HEK293T (cell line): ENCODE measurements around the gene SFXN1.

Experiments used
- BHLHE40 ChIP-seq: fragments of 450-650 bp; IDR thresholded peaks from 2 replicates; pipeline ENCODE4 v1.6.1; 2016; ENCODE audit warnings: mild to moderate bottlenecking, moderate library complexity, borderline replicate concordance
- FOXK2 ChIP-seq: fragments of 450-650 bp; IDR thresholded peaks from 2 replicates; pipeline ENCODE4 v1.6.1; 2016; ENCODE audit warnings: mild to moderate bottlenecking
- TARDBP ChIP-seq: fragments of 450-650 bp; IDR thresholded peaks from 2 replicates; pipeline ENCODE4 v1.6.1; 2016

DNA sequence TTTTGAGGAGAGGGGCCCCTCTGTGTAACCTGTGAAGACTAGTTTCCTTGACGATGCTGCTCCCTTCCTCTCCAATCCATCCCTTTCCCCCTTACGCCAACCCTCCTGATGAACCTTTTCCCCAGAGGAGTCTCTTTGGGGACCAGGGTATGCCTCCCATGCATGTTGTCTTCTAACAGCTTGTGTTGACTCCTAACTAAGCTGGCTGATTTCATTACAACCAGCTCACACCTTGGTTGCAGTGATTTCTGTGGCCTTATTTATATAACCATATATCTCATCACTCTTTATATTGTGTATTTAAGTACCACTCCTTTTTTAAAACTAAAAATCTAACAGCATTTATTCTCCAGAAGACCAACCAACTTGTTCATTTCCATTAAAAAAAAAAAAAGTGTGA lies 42.5 kb downstream of the SFXN1 start:
- TF ChIP-seq TARDBP: no peak
- no peak for TF ChIP-seq FOXK2
- no peak for TF ChIP-seq BHLHE40
